IMR-90 (cell line): ENCODE results near the gene IFFO2. TPM values are rescaled to one million over a fixed set of nuclear protein-coding genes. Genes with fewer than 3 reads are reported as not detected.

Source experiments
- ATAC-seq: fragments of 200-7000 bp; cut with Tn5 transposase; 2 replicates; pipeline ENCODE4 v1.9.1; 2020; ENCODE audit warnings: low read depth, mild to moderate bottlenecking, moderate library complexity
- BruUV-seq: library from RNA; stranded (reverse); fragments of 400-500 nt; replicated peaks from 2 replicates; lab custom pipeline; 2021; lab: Mats Ljungman, UMichigan
- CTCF ChIA-PET: fragments of 300-600 bp; formaldehyde crosslinking; extraction: SDS; loops from one replicate; lab custom pipeline; 2021; ENCODE audit warnings: antibody characterized with exemption; lab: Yijun Ruan, JAX
- POLR2A ChIA-PET: fragments of 300-600 bp; sonication (Branson Sonifier 250); formaldehyde crosslinking; loops from one replicate; lab custom pipeline; 2022; ENCODE audit warnings: antibody characterized with exemption; ENCODE audit not compliant: unreplicated experiment; lab: Charles Lee
- DNase-seq: peaks from one replicate; pipeline ENCODE4 v3.0.0; 2013
- H2AFZ ChIP-seq: replicated peaks from 2 replicates; pipeline ENCODE3; 2013; ENCODE audit warnings: low read length, mild to moderate bottlenecking; ENCODE audit not compliant: poor library complexity
- H2AK5ac ChIP-seq: 2 replicates; pipeline ENCODE4 v1.6.1; 2013; ENCODE audit warnings: low read depth, low read length, inconsistent platforms
- H2AK9ac ChIP-seq: replicated peaks from 2 replicates; pipeline ENCODE3; 2013; ENCODE audit warnings: mild to moderate bottlenecking, low read depth, low read length, moderate library complexity; ENCODE audit not compliant: poor library complexity
- H2BK120ac ChIP-seq: 2 replicates; pipeline ENCODE4 v1.6.1; 2013; ENCODE audit warnings: low read depth, low read length, inconsistent platforms
- H2BK15ac ChIP-seq: 3 replicates; pipeline ENCODE4 v1.6.1; 2013; ENCODE audit warnings: low read depth, low read length, inconsistent platforms
- H2BK20ac ChIP-seq: 2 replicates; pipeline ENCODE4 v1.6.1; 2013; ENCODE audit warnings: low read depth, mild to moderate bottlenecking, inconsistent platforms, low read length, moderate library complexity
- H2BK5ac ChIP-seq: 2 replicates; pipeline ENCODE4 v1.6.1; 2013; ENCODE audit warnings: mild to moderate bottlenecking, low read depth, low read length, inconsistent platforms; ENCODE audit not compliant: poor library complexity, severe bottlenecking
- H3K14ac ChIP-seq: replicated peaks from 2 replicates; pipeline ENCODE4 v1.6.1; 2013; ENCODE audit warnings: low read depth, low read length, inconsistent platforms
- H3K18ac ChIP-seq: 2 replicates; pipeline ENCODE4 v1.6.1; 2013; ENCODE audit warnings: low read depth, low read length, control low read depth
- H3K23ac ChIP-seq: 2 replicates; pipeline ENCODE4 v1.6.1; 2013; ENCODE audit warnings: low read depth, low read length, inconsistent platforms
- H3K27ac ChIP-seq: 2 replicates; pipeline ENCODE4 v1.5.1; 2013; ENCODE audit warnings: mild to moderate bottlenecking, control low read depth, low read length; ENCODE audit not compliant: insufficient read depth
- H3K27me3 ChIP-seq: 2 replicates; pipeline ENCODE4 v1.6.1; 2013; ENCODE audit warnings: low read length; ENCODE audit not compliant: control insufficient read depth, insufficient read depth
- H3K36me3 ChIP-seq: 2 replicates; pipeline ENCODE4 v1.6.1; 2013; ENCODE audit warnings: low read length, mixed read lengths; ENCODE audit not compliant: control insufficient read depth, insufficient read depth
- H3K4ac ChIP-seq: 2 replicates; pipeline ENCODE4 v1.6.1; 2013; ENCODE audit warnings: low read depth, low read length, inconsistent platforms
- H3K4me1 ChIP-seq: 2 replicates; pipeline ENCODE4 v1.6.1; 2013; ENCODE audit warnings: low read length, mixed read lengths; ENCODE audit not compliant: control insufficient read depth, insufficient read depth
- H3K4me2 ChIP-seq: 2 replicates; pipeline ENCODE4 v1.6.1; 2013; ENCODE audit warnings: low read depth, mild to moderate bottlenecking, control low read depth, low read length, moderate library complexity
- H3K4me3 ChIP-seq: 2 replicates; pipeline ENCODE4 v1.5.1; 2013; ENCODE audit warnings: low read depth, mild to moderate bottlenecking, control low read depth, low read length, moderate library complexity; ENCODE audit not compliant: insufficient read depth
- H3K56ac ChIP-seq: 2 replicates; pipeline ENCODE4 v1.6.1; 2013; ENCODE audit warnings: low read length, inconsistent platforms; ENCODE audit not compliant: insufficient read depth; ENCODE audit errors: extremely low read depth
- H3K79me1 ChIP-seq, 2 experiments: 2 replicates each; pipeline ENCODE4 v1.6.1; 2013; ENCODE audit warnings: low read length in 2 of 2, inconsistent platforms in 1 of 2, low read depth in 1 of 2
- H3K9ac ChIP-seq: 2 replicates; pipeline ENCODE4 v1.6.1; 2013; ENCODE audit warnings: low read depth, low read length, control low read depth
- H3K9me1 ChIP-seq: 2 replicates; pipeline ENCODE4 v1.6.1; 2013; ENCODE audit warnings: low read length, inconsistent platforms; ENCODE audit not compliant: insufficient read depth
- H3K9me3 ChIP-seq: 2 replicates; pipeline ENCODE4 v1.6.1; 2013; ENCODE audit warnings: low read length; ENCODE audit not compliant: control insufficient read depth, insufficient read depth
- H4K20me1 ChIP-seq: 2 replicates; pipeline ENCODE4 v1.6.1; 2013; ENCODE audit warnings: low read length, inconsistent platforms; ENCODE audit not compliant: insufficient read depth
- H4K5ac ChIP-seq: 2 replicates; pipeline ENCODE4 v1.6.1; 2013; ENCODE audit warnings: mild to moderate bottlenecking, low read depth, low read length, control low read depth
- H4K8ac ChIP-seq, 2 experiments: 2 replicates each; pipeline ENCODE4 v1.6.1; 2013; ENCODE audit warnings: low read depth in 2 of 2, low read length in 2 of 2, control low read depth in 1 of 2, inconsistent platforms in 1 of 2
- H4K91ac ChIP-seq: 2 replicates; pipeline ENCODE4 v1.6.1; 2013; ENCODE audit warnings: low read depth, low read length, inconsistent platforms; ENCODE audit not compliant: insufficient read depth
- BHLHE40 ChIP-seq: fragments of 150-350 bp; IDR thresholded peaks from 2 replicates; pipeline ENCODE4 v1.6.1; 2016; ENCODE audit warnings: mild to moderate bottlenecking, low read depth, low read length
- CEBPB ChIP-seq: IDR thresholded peaks from 2 replicates; pipeline ENCODE4 v1.6.1; 2012; ENCODE audit warnings: low read depth, low read length, improper control_type of control experiment
- CHD1 ChIP-seq: IDR thresholded peaks from 2 replicates; pipeline ENCODE4 v1.6.1; 2012; ENCODE audit warnings: low read depth, low read length, improper control_type of control experiment
- CTCF ChIP-seq: conservative IDR thresholded peaks from 2 replicates; pipeline ENCODE4 v1.5.1; 2012; ENCODE audit warnings: mild to moderate bottlenecking, low read depth, low read length, improper control_type of control experiment
- ELK1 ChIP-seq: fragments of 150-350 bp; IDR thresholded peaks from 2 replicates; pipeline ENCODE4 v1.6.1; 2016; ENCODE audit warnings: low read depth, mild to moderate bottlenecking, low read length, moderate library complexity, borderline replicate concordance
- FOS ChIP-seq: fragments of 150-350 bp; IDR thresholded peaks from 2 replicates; pipeline ENCODE4 v1.6.1; 2016; ENCODE audit warnings: low read depth, low read length
- MXI1 ChIP-seq: IDR thresholded peaks from 2 replicates; pipeline ENCODE4 v1.6.1; 2012; ENCODE audit warnings: low read depth, mild to moderate bottlenecking, low read length, moderate library complexity, borderline replicate concordance
- NFE2L2 ChIP-seq: fragments of 150-350 bp; IDR thresholded peaks from 2 replicates; pipeline ENCODE4 v1.6.1; 2016; ENCODE audit warnings: low read depth, mild to moderate bottlenecking, low read length
- POLR2A ChIP-seq: IDR thresholded peaks from 2 replicates; pipeline ENCODE4 v1.6.1; 2012; ENCODE audit warnings: mild to moderate bottlenecking, low read depth, low read length
- RAD21 ChIP-seq: IDR thresholded peaks from 2 replicates; pipeline ENCODE4 v1.6.1; 2012; ENCODE audit warnings: low read length, improper control_type of control experiment
- RCOR1 ChIP-seq: IDR thresholded peaks from 2 replicates; pipeline ENCODE4 v1.6.1; 2012; ENCODE audit warnings: mild to moderate bottlenecking, low read length, improper control_type of control experiment; ENCODE audit not compliant: insufficient replicate concordance
- RFX5 ChIP-seq: IDR thresholded peaks from 2 replicates; pipeline ENCODE4 v1.8.0; 2012; ENCODE audit warnings: low read depth, mild to moderate bottlenecking, low read length, moderate library complexity
- SMC3 ChIP-seq: fragments of 150-350 bp; IDR thresholded peaks from 2 replicates; pipeline ENCODE4 v1.6.1; 2016; ENCODE audit warnings: low read depth, mild to moderate bottlenecking, antibody characterized with exemption, low read length, moderate library complexity
- USF2 ChIP-seq: fragments of 150-350 bp; IDR thresholded peaks from 2 replicates; pipeline ENCODE4 v1.6.1; 2017; ENCODE audit warnings: mild to moderate bottlenecking, antibody characterized with exemption, low read length, low read depth
- WGBS, 2 experiments: methylation state at CpG; one replicate each; pipeline versions ENCODE4 v1.1.5 to v1.1.7; 2013; ENCODE audit warnings: missing lambda C conversion rate in 2 of 2; ENCODE audit not compliant: insufficient read length in 1 of 2; ENCODE audit errors: extremely low coverage in 2 of 2; 5-methylcytosine and 5-hydroxymethylcytosine counted together
- dilution Hi-C: fragments of 300-500 bp; cut with HindIII; formaldehyde crosslinking; loops from one replicate; pipeline ENCODE4 v1.14.3; 2018; ENCODE audit warnings: low sequenced_read_pairs; ENCODE audit not compliant: unreplicated experiment
- in situ Hi-C: fragments of 300-500 bp; cut with MboI; formaldehyde crosslinking; loops from 3 replicates; pipeline ENCODE4 v1.14.3; 2019; ENCODE audit warnings: low sequenced_read_pairs, inconsistent platforms, mixed read lengths
- intact Hi-C: fragments of 100-400 bp; cut with micrococcal nuclease; formaldehyde crosslinking; loops from 2 replicates; pipeline ENCODE4 v1.10.0; 2022
- polyA plus RNA-seq, 3 experiments: library from polyadenylated mRNA; depleted of rRNA; stranded (reverse); fragments of >200 nt; gene quantifications; 2 replicates each; pipeline ENCODE4 v1.2.3, GENCODE V29; 2012; ENCODE audit warnings: low replicate concordance in 1 of 3
- total RNA-seq: library from RNA; depleted of rRNA; stranded (reverse); fragments of >200 nt; gene quantifications from 2 replicates; pipeline ENCODE4 v1.2.3, GENCODE V29; 2012

IFFO2 gene
- total and polyA plus RNA-seq, 2 of the 4 experiments (the other 2 are of a cell fraction) = 14.5 to 18.2 TPM

GRCh38 chr1:18866846-18867245 lies 89.6 kb downstream of the IFFO2 start:
- no peak overlapping the region for H3K14ac ChIP-seq
- H2AK9ac ChIP-seq = no peak overlapping the region
- no peak overlapping the region for H3K4ac ChIP-seq
- no peak overlapping the region for H3K56ac ChIP-seq
- H3K4me3 ChIP-seq = no peak overlapping the region
- CTCF ChIA-PET = interaction anchor here (0.7 to 1.3 kb wide), 2 partner anchors 9 kb away, joined by 4 to 6 read pairs; no protein-coding TSS in a partner anchor
- no peak overlapping the region for H3K18ac ChIP-seq
- peaks cover 32% of the 10 kb centered on the region for H3K27me3 ChIP-seq
- H4K8ac ChIP-seq = no peak overlapping the region
- in situ Hi-C loops (no loop called here), dilution Hi-C loops (no loop called here), intact Hi-C loops (no loop called here)
- no peak overlapping the region for H3K9ac ChIP-seq
- H3K36me3 ChIP-seq = no peaks in the 10 kb centered on the region
- POLR2A ChIA-PET = no interaction called here
- H3K4me1 ChIP-seq = no peaks in the 10 kb centered on the region
- H4K20me1 ChIP-seq = no peaks in the 10 kb centered on the region
- no peak overlapping the region for H2BK15ac ChIP-seq
- WGBS, 2 experiments = no CpG with 5 or more reads among the region's 3 CpGs
- no peaks in the 10 kb centered on the region for H3K9me1 ChIP-seq
- H3K27ac ChIP-seq = no peak overlapping the region
- no peak for DNase-seq
- H2BK20ac ChIP-seq = no peak overlapping the region
- H4K5ac ChIP-seq = no peak overlapping the region
- TF ChIP-seq CEBPB (no peak), ELK1 (no peak), SMC3 (no peak), CHD1 (no peak), FOS (no peak), RAD21 (no peak), NFE2L2 (no peak), RFX5 (no peak), POLR2A (no peak), USF2 (no peak), RCOR1 (no peak), CTCF (no peak), MXI1 (no peak), BHLHE40 (no peak)
- H2AFZ ChIP-seq = no peak overlapping the region
- H4K91ac ChIP-seq = no peak overlapping the region
- no peaks in the 10 kb centered on the region for H3K79me1 ChIP-seq
- no peak overlapping the region for H2BK120ac ChIP-seq
- no peak overlapping the region for H2AK5ac ChIP-seq
- H3K4me2 ChIP-seq = no peak overlapping the region
- BruUV-seq = no TSS peak
- no peak overlapping the region for H3K23ac ChIP-seq
- no peak overlapping the region for H2BK5ac ChIP-seq
- ATAC-seq = no peak
- H3K9me3 ChIP-seq = no peaks in the 10 kb centered on the region
